GM10248 (cell line): ENCODE results near the gene SEM1.

ENCODE experiments used
- CTCF ChIA-PET: fragments of 300-600 bp; sonication (Branson Sonifier 250); formaldehyde crosslinking; extraction: SDS; loops from one replicate; lab custom pipeline; 2021; ENCODE audit warnings: antibody characterized with exemption; lab: Yijun Ruan, JAX
- POLR2A ChIA-PET: fragments of 350-650 bp; sonication (Branson Sonifier 250); formaldehyde crosslinking; extraction: SDS; loops from one replicate; lab custom pipeline; 2020; ENCODE audit warnings: antibody characterized with exemption; lab: Yijun Ruan, JAX
- DNase-seq: peaks from one replicate; pipeline ENCODE4 v3.0.0; 2012; ENCODE audit errors: extremely low spot score
- CTCF ChIP-seq: IDR thresholded peaks from 2 replicates; pipeline ENCODE4 v1.5.1; 2012; ENCODE audit warnings: mild to moderate bottlenecking, low read depth; ENCODE audit errors: extremely low read depth, missing control alignments, control extremely low read depth

SEM1 gene

DNA sequence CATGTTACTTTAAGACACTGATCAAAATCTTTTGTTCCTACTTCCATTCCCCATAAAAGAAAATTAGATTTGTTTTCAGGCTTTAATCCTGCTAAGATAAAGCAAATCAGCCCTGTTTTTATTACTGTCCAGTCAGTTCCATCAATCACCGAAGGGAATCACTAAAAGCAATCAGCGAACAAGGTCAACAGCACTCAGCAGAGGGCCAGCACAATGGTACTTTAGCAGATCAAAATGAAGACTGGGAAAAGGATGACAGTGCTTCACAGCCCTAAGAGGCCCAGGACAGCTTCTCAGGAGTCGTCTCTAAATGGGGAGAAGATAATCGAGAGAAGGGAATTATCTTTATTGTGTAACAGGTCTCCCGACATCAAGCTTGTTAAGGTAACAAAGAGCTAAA, 32.7 kb downstream of the SEM1 start:
- CTCF ChIA-PET, result no interaction called here
- POLR2A ChIA-PET, result no interaction called here
- no peak for TF ChIP-seq CTCF
- DNase-seq, result no peak

DNA sequence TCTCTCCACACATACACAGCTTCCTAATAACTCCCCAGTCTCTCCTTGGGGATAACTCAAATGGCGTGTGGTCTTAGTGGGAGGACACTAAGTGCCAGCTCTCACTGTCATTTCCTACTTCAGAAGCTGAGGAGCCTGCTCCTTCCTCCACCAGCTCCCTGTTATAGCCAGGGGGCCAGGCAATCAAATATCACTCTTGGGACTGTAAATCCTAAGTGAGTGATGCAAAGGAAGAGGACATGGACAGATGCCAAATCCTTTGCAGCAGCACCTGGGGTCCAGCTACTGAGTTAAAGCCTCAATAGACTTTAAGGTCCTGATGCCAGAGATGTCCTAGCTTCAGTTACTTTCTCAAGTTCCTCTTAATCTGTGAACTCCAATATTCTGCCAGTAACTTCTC, 34.1 kb downstream of the SEM1 start:
- ChIA-PET CTCF (interaction anchor here (1.8 kb wide), 1 partner anchor 9 kb away, joined by 8 read pairs; no protein-coding TSS in a partner anchor), POLR2A (no interaction called here)
- TF ChIP-seq CTCF, result no peak
- no peak for DNase-seq

DNA sequence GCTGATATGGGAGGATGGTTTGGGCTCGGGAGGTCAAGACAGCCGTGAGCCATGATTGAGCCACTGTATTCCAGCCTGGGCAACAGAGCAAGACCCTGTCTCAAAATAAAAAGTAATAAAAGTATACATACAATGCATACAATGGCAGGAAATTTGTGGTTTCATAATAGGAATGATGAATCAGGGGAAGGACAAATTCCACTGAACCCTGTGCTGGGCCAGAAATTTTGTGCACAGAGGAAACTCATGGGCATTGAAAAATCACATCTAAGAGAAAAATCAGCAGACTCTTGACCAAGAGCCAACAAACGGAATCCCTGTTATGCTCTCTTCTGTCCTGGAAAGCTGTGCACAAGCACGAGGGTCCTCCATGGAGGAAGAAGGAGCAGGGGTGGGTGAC, 35.1 kb downstream of the SEM1 start:
- ChIA-PET CTCF (no interaction called here), POLR2A (no interaction called here)
- TF ChIP-seq CTCF, result no peak
- no peak for DNase-seq

GRCh38 chr7:96671854-96672253, 37.8 kb downstream of the SEM1 start:
- ChIA-PET POLR2A (no interaction called here), CTCF (interaction anchor here (1.0 to 1.4 kb wide), 2 partner anchors 9 to 14 kb away, joined by 3 to 4 read pairs; no protein-coding TSS in a partner anchor)
- no peak for DNase-seq
- no peak for TF ChIP-seq CTCF

DNA sequence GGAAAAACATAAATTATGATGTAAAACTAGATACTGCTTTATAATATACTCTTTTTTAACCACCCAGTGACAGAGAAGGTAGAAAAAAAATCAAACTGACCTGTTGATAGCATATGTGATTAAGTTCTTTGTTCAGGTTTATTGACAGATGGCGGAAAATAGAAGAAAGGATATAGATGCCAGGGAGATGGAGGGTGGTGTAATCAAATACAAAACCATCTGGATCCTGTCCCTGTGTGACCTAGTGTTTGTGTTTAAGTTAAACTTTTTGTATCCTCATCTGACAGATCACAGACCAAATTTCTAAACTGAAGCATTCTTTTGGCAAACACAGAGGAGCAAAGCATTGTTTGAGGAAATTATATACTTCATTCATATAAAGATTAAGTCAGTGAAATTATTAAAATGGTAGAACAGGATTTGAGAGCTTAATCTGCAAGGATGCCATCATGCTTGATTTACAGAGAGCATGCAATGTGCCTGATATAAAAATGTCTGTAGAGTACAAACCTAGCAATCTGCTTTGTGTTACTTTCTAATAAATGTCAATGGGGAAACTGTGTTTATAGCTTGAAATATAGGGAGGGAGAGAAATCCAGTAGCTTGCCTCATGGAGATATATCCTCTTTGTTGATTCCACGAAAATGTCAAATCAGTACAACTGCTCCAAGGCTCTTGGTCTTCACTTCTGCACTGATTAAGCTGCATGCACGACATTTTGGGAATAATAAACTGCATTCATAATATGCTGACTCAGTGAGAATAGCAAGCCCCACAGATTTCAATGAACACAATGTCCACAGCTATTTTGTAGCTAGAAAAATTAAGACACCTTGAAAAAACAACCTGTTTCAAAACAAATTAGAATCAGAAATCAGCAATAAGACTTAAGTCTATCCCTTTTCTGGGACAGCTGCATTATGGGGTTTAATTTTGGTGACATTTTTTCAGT, 39.0 kb downstream of the SEM1 start:
- POLR2A ChIA-PET, result no interaction called here
- no peak for TF ChIP-seq CTCF
- no peak for DNase-seq
- CTCF ChIA-PET, result interaction anchor here (0.7 to 1.4 kb wide), 4 partner anchors 15 to 23 kb away, joined by 3 to 4 read pairs (median 4); no protein-coding TSS in a partner anchor

DNA sequence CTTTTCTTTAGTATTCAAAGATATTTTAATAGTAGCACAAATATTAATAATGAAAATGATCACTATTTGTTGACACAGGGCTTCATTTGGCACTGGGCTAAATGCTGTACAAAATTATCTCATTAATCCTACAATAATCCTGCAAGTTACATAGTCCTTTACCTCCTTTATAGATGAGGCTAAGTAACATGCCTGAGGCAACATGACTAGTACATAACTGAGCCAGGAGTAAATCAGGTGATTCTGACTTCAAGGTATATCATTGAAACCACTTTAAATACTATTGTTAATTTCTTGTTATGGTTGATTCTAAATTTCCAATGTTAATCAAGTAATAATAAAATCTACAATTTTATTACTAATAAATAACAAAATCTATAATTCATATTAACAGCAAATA, 39.8 kb downstream of the SEM1 start:
- no peak for TF ChIP-seq CTCF
- ChIA-PET POLR2A (no interaction called here), CTCF (no interaction called here)
- DNase-seq, result no peak
